Stimulated activated CD4-positive, alpha-beta T cell treated with anti-CD3 and anti-CD28 coated beads, Interleukin-12 subunit alpha, Interleukin-12 subunit beta, amount 100 ng/mL, for 4 hours (primary cell): ENCODE results near the gene CTCF.
"Not testable (repeated sequence)": the region's sequence is repeated elsewhere in the genome, so short reads cannot be mapped to it uniquely, and the experiment has no call there.

Experiments used
- DNase-seq: peaks from one replicate; pipeline ENCODE4 v3.0.0-alpha.2; 2020

Gene CTCF

GRCh38 chr16:67562526-67562917, at the start of gene CTCF:
Gene CTCF, plus strand, starts transcription at chr16:67562526. Its CDS starts 48,307 bp downstream, at chr16:67610833.
- peak; percentile 78 for DNase-seq

GRCh38 chr16:67513892-67514291, 48.4 kb upstream of the CTCF start:
- not testable (repeated sequence) for DNase-seq

- peak; percentile 73 for DNase-seq
These were observed 47.9 kb upstream of the CTCF start for GRCh38 chr16:67514382-67514828.

GRCh38 chr16:67516296-67517154, 45.8 kb upstream of the CTCF start:
- DNase-seq = no peak

- DNase-seq = no peak
These were observed 45.2 kb upstream of the CTCF start for GRCh38 chr16:67517155-67517445.

GRCh38 chr16:67517661-67518423, 44.5 kb upstream of the CTCF start:
- no peak for DNase-seq

GRCh38 chr16:67518676-67519075, 43.6 kb upstream of the CTCF start:
- DNase-seq = no peak

GRCh38 chr16:67519242-67519641, 43.1 kb upstream of the CTCF start:
- no peak for DNase-seq

- peak; percentile 98 for DNase-seq
These were observed 41.1 kb upstream of the CTCF start for GRCh38 chr16:67521095-67521804.

GRCh38 chr16:67525176-67525860, 37.0 kb upstream of the CTCF start:
- DNase-seq = no peak

GRCh38 chr16:67526149-67526791, 36.1 kb upstream of the CTCF start:
- no peak for DNase-seq

GRCh38 chr16:67528222-67528869, 34.0 kb upstream of the CTCF start, which contains the start of gene RIPOR1:
Gene RIPOR1, plus strand, starts transcription at chr16:67528829. Its CDS starts 9,618 bp downstream, at chr16:67538447.
- DNase-seq = peak; percentile 55

- DNase-seq = peak; percentile 28
These were observed 33.3 kb upstream of the CTCF start for GRCh38 chr16:67528870-67529581.

- no peak for DNase-seq
These were observed 32.7 kb upstream of the CTCF start for GRCh38 chr16:67529582-67530012.

GRCh38 chr16:67530013-67530939, 32.0 kb upstream of the CTCF start:
- DNase-seq = no peak

- DNase-seq = no peak
These were observed 31.1 kb upstream of the CTCF start for GRCh38 chr16:67531247-67531646.

GRCh38 chr16:67533024-67533560, 29.2 kb upstream of the CTCF start:
- no peak for DNase-seq

- not testable (repeated sequence) for DNase-seq
These were observed 28.3 kb upstream of the CTCF start for GRCh38 chr16:67533987-67534386.

GRCh38 chr16:67534431-67534830, 27.9 kb upstream of the CTCF start:
- no peak for DNase-seq
